GM12878 (cell line): ENCODE measurements around the gene PADI2. TPM values are rescaled to one million over a fixed set of nuclear protein-coding genes. Genes with fewer than 3 reads are reported as not detected.

Experiments
- ATAC-seq: fragments of 200-7000 bp; cut with Tn5 transposase; 3 replicates; pipeline ENCODE4 v1.9.1; 2020; ENCODE audit warnings: mild to moderate bottlenecking, moderate library complexity
- BruUV-seq: library from RNA; stranded (reverse); fragments of 400-500 nt; replicated peaks from 2 replicates; lab custom pipeline; 2021; lab: Mats Ljungman, UMichigan
- CTCF ChIA-PET: fragments of 300-600 bp; sonication (Branson Sonifier 250); formaldehyde crosslinking; extraction: SDS; loops from one replicate; lab custom pipeline; 2021; ENCODE audit warnings: inconsistent platforms; lab: Yijun Ruan, JAX
- POLR2A ChIA-PET: fragments of 350-600 bp; formaldehyde crosslinking; extraction: SDS; loops from one replicate; lab custom pipeline; 2021; ENCODE audit warnings: inconsistent platforms; lab: Charles Lee
- RAD21 ChIA-PET: fragments of 300-600 bp; sonication (Branson Sonifier 250); formaldehyde crosslinking; loops from one replicate; lab custom pipeline; 2023; ENCODE audit warnings: antibody characterized with exemption; ENCODE audit not compliant: unreplicated experiment; lab: Charles Lee
- SMC1A ChIA-PET: fragments of 300-600 bp; sonication (Branson Sonifier 250); formaldehyde crosslinking; loops from one replicate; lab custom pipeline; 2023; ENCODE audit not compliant: unreplicated experiment, uncharacterized antibody; lab: Charles Lee
- DNase-seq: peaks from one replicate; pipeline ENCODE4 v3.0.0-alpha.2; 2011; ENCODE audit warnings: low read depth, low spot score
- FAIRE-seq: peaks from 3 replicates; lab custom pipeline; 2011; peaks lifted over from hg19 to GRCh38; lab: Jason Lieb, UNC
- H2AFZ ChIP-seq: 2 replicates; pipeline ENCODE4 v1.6.0; 2011; ENCODE audit warnings: low read depth, low read length, control low read depth; ENCODE audit not compliant: control insufficient read depth
- H3K27ac ChIP-seq: 2 replicates; pipeline ENCODE4 v1.5.1; 2011; ENCODE audit warnings: control low read depth; ENCODE audit not compliant: control insufficient read depth, insufficient read depth
- H3K27me3 ChIP-seq, 2 experiments: replicated peaks in 1 of 2; 2 replicates each; pipeline versions ENCODE4 v1.6.0 to v1.6.1; 2011; ENCODE audit warnings: low read length in 1 of 2; ENCODE audit not compliant: control insufficient read depth in 2 of 2, insufficient read depth in 2 of 2
- H3K36me3 ChIP-seq, 2 experiments: 2 replicates each; pipeline ENCODE4 v1.5.1; 2011; ENCODE audit warnings: low read length in 1 of 2; ENCODE audit not compliant: control insufficient read depth in 2 of 2, insufficient read depth in 2 of 2
- H3K4me1 ChIP-seq: 2 replicates; pipeline ENCODE4 v1.6.1; 2011; ENCODE audit warnings: mild to moderate bottlenecking, low read length, moderate library complexity, mixed read lengths; ENCODE audit not compliant: control insufficient read depth, insufficient read depth
- H3K4me2 ChIP-seq: 2 replicates; pipeline ENCODE4 v1.6.0; 2011; ENCODE audit warnings: control low read depth; ENCODE audit not compliant: control insufficient read depth, insufficient read depth
- H3K4me3 ChIP-seq: fragments of 200-600 bp; sonication (generic); 2 replicates; pipeline ENCODE4 v1.5.1; 2016
- H3K79me2 ChIP-seq: 2 replicates; pipeline ENCODE4 v1.6.0; 2011; ENCODE audit warnings: low read length; ENCODE audit not compliant: control insufficient read depth, insufficient read depth
- H3K9ac ChIP-seq: 2 replicates; pipeline ENCODE4 v1.8.0; 2011; ENCODE audit warnings: low read length, control low read depth, mixed read lengths; ENCODE audit not compliant: control insufficient read depth, insufficient read depth
- H3K9me3 ChIP-seq: replicated peaks from 3 replicates; pipeline ENCODE4 v1.5.1; 2011; ENCODE audit warnings: mild to moderate bottlenecking, low read length; ENCODE audit not compliant: control insufficient read depth, insufficient read depth
- H4K20me1 ChIP-seq: 2 replicates; pipeline ENCODE4 v1.6.0; 2011; ENCODE audit not compliant: control insufficient read depth, insufficient read depth
- ASH2L ChIP-seq: fragments of 300-600, 200-600 bp; sonication (generic); IDR thresholded peaks from 2 replicates; pipeline ENCODE4 v1.6.1; 2017; ENCODE audit warnings: low read depth, mild to moderate bottlenecking, borderline replicate concordance
- HDAC2 ChIP-seq: fragments of 200-600 bp; sonication (generic); IDR thresholded peaks from 2 replicates; pipeline ENCODE4 v1.6.1; 2017
- IKZF2 ChIP-seq, 2 experiments: fragments of 450-650 bp; IDR thresholded peaks; 2 replicates each; pipeline ENCODE4 v1.6.1; 2017; ENCODE audit warnings: mild to moderate bottlenecking in 2 of 2, moderate library complexity in 2 of 2
- MEF2A ChIP-seq: IDR thresholded peaks from 2 replicates; pipeline ENCODE4 v1.6.1; 2011; ENCODE audit warnings: low read depth, mild to moderate bottlenecking, low read length, moderate library complexity; ENCODE audit not compliant: insufficient read depth
- MYC ChIP-seq: IDR thresholded peaks from 2 replicates; pipeline ENCODE4 v1.6.1; 2011; ENCODE audit warnings: mild to moderate bottlenecking, low read length, moderate library complexity, inconsistent platforms; ENCODE audit not compliant: insufficient read depth, insufficient replicate concordance, insufficient read length, severe bottlenecking
- NBN ChIP-seq: fragments of 450-650 bp; IDR thresholded peaks from 2 replicates; pipeline ENCODE4 v1.6.1; 2016
- POU2F2 ChIP-seq: IDR thresholded peaks from 3 replicates; pipeline ENCODE4 v1.6.1; 2011; ENCODE audit warnings: low read depth, mild to moderate bottlenecking, low read length, borderline replicate concordance
- TCF12 ChIP-seq: IDR thresholded peaks from 2 replicates; pipeline ENCODE4 v1.6.1; 2011; ENCODE audit warnings: low read depth, mild to moderate bottlenecking, low read length
- WGBS: methylation state at CpG from one replicate; pipeline ENCODE4 v1.1.6; 2016; ENCODE audit warnings: low lambda C conversion rate; ENCODE audit not compliant: insufficient replicate concordance, insufficient coverage; ENCODE audit errors: missing lambda C conversion rate; 5-methylcytosine and 5-hydroxymethylcytosine counted together
- in situ Hi-C: fragments of 300-500 bp; cut with MboI; formaldehyde crosslinking; loops from 9 replicates; pipeline ENCODE4 v1.14.3; 2018; ENCODE audit warnings: mixed read lengths
- intact Hi-C: fragments of 100-400 bp; cut with micrococcal nuclease; formaldehyde crosslinking; loops from one replicate; pipeline ENCODE4 v1.14.2; 2022; ENCODE audit not compliant: unreplicated experiment
- polyA plus RNA-seq, 11 experiments: library from polyadenylated mRNA; depleted of rRNA in 4 of 11; unstranded in 6 of 11; stranded (reverse) in 5 of 11; fragments of >200 nt; fragmentation: Nextera tagmentation in 4 of 11; fragmentation: Illumina TruSeq in 1 of 11; extraction: Ambion mirVana in 4 of 11; extraction: Trizol in 1 of 11; gene quantifications; 1 replicate in 1 of 11; 2 replicates in 10 of 11; pipeline versions ENCODE4 v1.2.1 to v1.2.3, GENCODE V29; 2011 to 2016; ENCODE audit warnings: inconsistent platforms in 2 of 11, missing spikeins in 2 of 11, low read depth in 1 of 11
- total RNA-seq, 4 experiments: library from RNA; depleted of rRNA in 3 of 4; stranded (reverse); fragments of >200 nt in 3 of 4; fragmentation: Illumina TruSeq in 1 of 4; extraction: Trizol in 1 of 4; gene quantifications; 2 replicates each; pipeline versions ENCODE4 v1.2.1 to v1.2.3, GENCODE V29; 2013 to 2021

Gene PADI2
- total and polyA plus RNA-seq, 10 of the 15 experiments (the other 5 are each of a cell fraction or from before 2014, with no cell fraction given) = 0.05 to 3.0 (median 0.10) TPM; not detected in 1

GRCh38 chr1:17149771-17150170 is 30.5 kb upstream of the PADI2 start (continued):
- TF ChIP-seq MYC = no peak
- no peak for TF ChIP-seq MEF2A
- no peak for TF ChIP-seq POU2F2
- no peak for TF ChIP-seq NBN
- TF ChIP-seq IKZF2 (IDR thresholded peaks at IDR 0.05) = no peak

DNA sequence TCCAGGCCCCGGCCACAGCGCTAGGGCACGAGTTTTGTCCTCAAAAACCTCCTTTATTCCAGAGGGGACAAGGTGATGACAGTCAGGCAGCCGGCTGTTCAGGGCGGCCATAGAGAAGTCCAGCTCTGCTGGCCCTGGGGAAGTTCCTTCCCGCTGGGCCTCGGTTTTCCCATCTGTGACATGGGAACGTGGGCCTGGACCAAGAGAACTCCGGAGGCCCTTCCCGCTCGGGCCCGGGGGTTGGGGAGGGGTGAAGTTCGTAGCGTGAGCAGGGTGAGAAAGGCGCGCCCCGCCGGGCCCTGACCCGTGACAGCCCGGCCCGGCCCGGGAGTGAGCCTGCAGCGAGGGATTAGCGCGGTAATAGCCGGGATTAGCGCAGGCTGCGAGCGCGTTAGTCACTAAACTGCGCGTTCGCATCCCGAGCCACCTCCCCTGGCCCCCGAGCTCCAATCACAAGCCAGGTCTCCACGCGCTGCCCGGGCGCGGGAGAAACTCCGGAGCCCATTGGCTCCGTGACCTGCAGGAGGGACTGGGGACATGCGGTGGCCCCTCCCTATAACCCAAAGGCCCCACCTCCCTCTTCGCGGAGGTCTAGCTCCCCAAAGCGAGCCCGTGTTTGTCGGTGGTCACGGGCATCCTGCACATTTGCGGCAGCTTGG is 29.8 kb upstream of the PADI2 start:
- no TSS peak for BruUV-seq
- ChIA-PET RAD21 (interaction anchor here (1.0 kb wide), 1 partner anchor 59 kb away, joined by 3 read pairs; no protein-coding TSS in a partner anchor), SMC1A (interaction anchor here (1.1 to 1.2 kb wide), 3 partner anchors 18 to 24 kb away, joined by 3 to 5 read pairs (median 3); no protein-coding TSS in a partner anchor), CTCF (interaction anchor here (1.3 kb wide), 1 partner anchor 22 kb away, joined by 4 read pairs; no protein-coding TSS in a partner anchor), POLR2A (interaction anchor here (0.6 to 1.3 kb wide), 2 partner anchors 21 to 22 kb away, joined by 3 to 9 read pairs; no protein-coding TSS in a partner anchor)
- H3K36me3 ChIP-seq = no peaks in the 10 kb centered on the region
- in situ Hi-C loops = no loop called here
- 79% methylated on average over 49 of the region's 50 CpGs for WGBS
- ATAC-seq (no peak), FAIRE-seq (no peak), DNase-seq (no peak)
- no peak overlapping the region for H3K4me3 ChIP-seq
- H3K27me3 ChIP-seq = no peaks in the 10 kb centered on the region
- H3K4me1 ChIP-seq = no peaks in the 10 kb centered on the region
- no peaks in the 10 kb centered on the region for H4K20me1 ChIP-seq
- no peak overlapping the region for H3K9ac ChIP-seq
- H2AFZ ChIP-seq = no peak overlapping the region
- intact Hi-C loops = no loop called here
- TF ChIP-seq TCF12 (no peak), ASH2L (no peak), HDAC2 (no peak)
- H3K9me3 ChIP-seq = peaks cover 4% of the 10 kb centered on the region; the same call in 2 of the 3 replicates
- H3K27ac ChIP-seq = no peak overlapping the region
- no peaks in the 10 kb centered on the region for H3K79me2 ChIP-seq
- no peak overlapping the region for H3K4me2 ChIP-seq
